Loucy (cell line): ENCODE data around the gene NUDCD2.

Experiments
- H2AFZ ChIP-seq: fragments of 200-600 bp; sonication (generic); 2 replicates; pipeline ENCODE4 v1.6.0; 2016; ENCODE audit warnings: antibody characterized with exemption, mild to moderate bottlenecking, low read length, moderate library complexity
- H3F3A ChIP-seq: fragments of 200-600 bp; 2 replicates; pipeline ENCODE4 v1.6.0; 2016; ENCODE audit warnings: antibody characterized with exemption, low read depth, mild to moderate bottlenecking
- H3K27me3 ChIP-seq: fragments of 200-600 bp; sonication (generic); 2 replicates; pipeline ENCODE4 v1.6.1; 2014; ENCODE audit warnings: low read length, mild to moderate bottlenecking; ENCODE audit not compliant: insufficient read depth, poor library complexity, severe bottlenecking
- H3K36me3 ChIP-seq: fragments of 200-600 bp; sonication (generic); 2 replicates; pipeline ENCODE4 v1.6.1; 2016; ENCODE audit warnings: low read length; ENCODE audit not compliant: insufficient read depth
- H3K4me1 ChIP-seq: fragments of 200-600 bp; sonication (generic); 2 replicates; pipeline ENCODE4 v1.5.1; 2014; ENCODE audit warnings: low read length, mild to moderate bottlenecking; ENCODE audit not compliant: insufficient read depth, poor library complexity, severe bottlenecking
- H3K4me2 ChIP-seq: fragments of 200-600 bp; sonication (generic); 2 replicates; pipeline ENCODE4 v1.6.0; 2014; ENCODE audit warnings: antibody characterized with exemption, low read length, low read depth, mild to moderate bottlenecking; ENCODE audit not compliant: poor library complexity, severe bottlenecking
- H3K4me3 ChIP-seq: fragments of 200-600 bp; sonication (generic); 2 replicates; pipeline ENCODE4 v1.5.1; 2014; ENCODE audit warnings: low read length, mild to moderate bottlenecking, mixed read lengths; ENCODE audit not compliant: poor library complexity, severe bottlenecking
- H3K79me2 ChIP-seq: fragments of 200-600 bp; sonication (generic); 2 replicates; pipeline ENCODE4 v1.6.1; 2014; ENCODE audit warnings: low read length; ENCODE audit not compliant: insufficient read depth
- H3K9ac ChIP-seq: fragments of 200-600 bp; sonication (generic); 2 replicates; pipeline ENCODE4 v1.6.0; 2014; ENCODE audit warnings: mild to moderate bottlenecking, low read depth, low read length, moderate library complexity; ENCODE audit not compliant: poor library complexity, severe bottlenecking
- H3K9me2 ChIP-seq: fragments of 200-600 bp; sonication (generic); replicated peaks from 2 replicates; pipeline ENCODE4 v1.6.1; 2016; ENCODE audit warnings: low read depth, low read length, mixed read lengths
- H3K9me3 ChIP-seq: fragments of 200-600 bp; sonication (generic); 2 replicates; pipeline ENCODE4 v1.6.1; 2014; ENCODE audit warnings: mild to moderate bottlenecking, antibody characterized with exemption, low read length, low read depth; ENCODE audit not compliant: insufficient read depth
- H4K20me1 ChIP-seq: fragments of 200-600 bp; sonication (generic); 2 replicates; pipeline ENCODE4 v1.6.0; 2014; ENCODE audit warnings: antibody characterized with exemption, low read length, mild to moderate bottlenecking; ENCODE audit not compliant: insufficient read depth, poor library complexity, severe bottlenecking
- EZH2phosphoT487 ChIP-seq: fragments of 200-600 bp; IDR thresholded peaks from 2 replicates; pipeline ENCODE4 v1.6.1; 2018; ENCODE audit warnings: antibody characterized with exemption, mild to moderate bottlenecking, moderate library complexity, borderline replicate concordance
- TF ChIP-seq, protein P1 (sequence below): fragments of 200-600 bp; sonication (generic); conservative IDR thresholded peaks from 2 replicates; pipeline ENCODE4 v1.5.1; 2014; ENCODE audit warnings: mild to moderate bottlenecking, antibody characterized with exemption, low read length

The NUDCD2 gene

DNA sequence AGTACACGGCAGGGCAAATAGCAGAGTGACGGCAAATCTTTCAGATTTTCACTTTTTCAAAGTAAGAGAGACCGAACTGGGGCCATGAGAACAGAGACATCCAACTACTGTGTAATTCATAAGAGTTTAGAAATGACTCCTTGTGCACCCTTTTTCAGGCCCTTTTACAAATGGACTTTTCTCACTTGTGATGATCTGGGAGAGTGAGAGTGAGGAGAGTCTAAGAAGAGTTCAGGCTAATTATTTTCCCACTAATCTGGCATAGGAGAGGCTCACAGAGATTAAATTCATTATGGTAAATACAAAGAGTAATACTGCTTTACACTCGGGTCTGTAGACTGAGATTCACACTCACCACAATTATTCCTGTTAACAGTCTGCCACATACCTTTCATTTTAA is 23.4 kb downstream of the NUDCD2 start:
- Histone ChIP-seq H4K20me1 (peaks cover 19% of the 10 kb centered on the region), H2AFZ (peak overlapping the region; percentile 41; the same call in 1 of the 2 replicates), H3K9me2 (no peaks in the 10 kb centered on the region), H3K36me3 (no peaks in the 10 kb centered on the region), H3K4me2 (peak overlapping the region; percentile 85), H3K79me2 (peaks cover 39% of the 10 kb centered on the region), H3K9ac (peak overlapping the region; percentile 76), H3K9me3 (no peaks in the 10 kb centered on the region), H3K27me3 (no peaks in the 10 kb centered on the region), H3K4me3 (peak overlapping the region; percentile 81), H3K4me1 (peaks cover 22% of the 10 kb centered on the region), H3F3A (no peaks in the 10 kb centered on the region)
- TF ChIP-seq, protein P1, sequence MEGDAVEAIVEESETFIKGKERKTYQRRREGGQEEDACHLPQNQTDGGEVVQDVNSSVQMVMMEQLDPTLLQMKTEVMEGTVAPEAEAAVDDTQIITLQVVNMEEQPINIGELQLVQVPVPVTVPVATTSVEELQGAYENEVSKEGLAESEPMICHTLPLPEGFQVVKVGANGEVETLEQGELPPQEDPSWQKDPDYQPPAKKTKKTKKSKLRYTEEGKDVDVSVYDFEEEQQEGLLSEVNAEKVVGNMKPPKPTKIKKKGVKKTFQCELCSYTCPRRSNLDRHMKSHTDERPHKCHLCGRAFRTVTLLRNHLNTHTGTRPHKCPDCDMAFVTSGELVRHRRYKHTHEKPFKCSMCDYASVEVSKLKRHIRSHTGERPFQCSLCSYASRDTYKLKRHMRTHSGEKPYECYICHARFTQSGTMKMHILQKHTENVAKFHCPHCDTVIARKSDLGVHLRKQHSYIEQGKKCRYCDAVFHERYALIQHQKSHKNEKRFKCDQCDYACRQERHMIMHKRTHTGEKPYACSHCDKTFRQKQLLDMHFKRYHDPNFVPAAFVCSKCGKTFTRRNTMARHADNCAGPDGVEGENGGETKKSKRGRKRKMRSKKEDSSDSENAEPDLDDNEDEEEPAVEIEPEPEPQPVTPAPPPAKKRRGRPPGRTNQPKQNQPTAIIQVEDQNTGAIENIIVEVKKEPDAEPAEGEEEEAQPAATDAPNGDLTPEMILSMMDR: no peak
- no peak for TF ChIP-seq EZH2phosphoT487

GRCh38 chr5:163434401-163434866 is 25.5 kb downstream of the NUDCD2 start:
- Histone ChIP-seq H3F3A (no peaks in the 10 kb centered on the region), H4K20me1 (peaks cover 2% of the 10 kb centered on the region), H3K4me3 (no peak overlapping the region), H3K9ac (no peak overlapping the region), H3K4me2 (no peak overlapping the region), H3K79me2 (peaks cover 20% of the 10 kb centered on the region), H3K27me3 (no peaks in the 10 kb centered on the region), H2AFZ (no peak overlapping the region), H3K9me3 (no peaks in the 10 kb centered on the region), H3K4me1 (peaks cover 12% of the 10 kb centered on the region), H3K36me3 (no peaks in the 10 kb centered on the region), H3K9me2 (no peaks in the 10 kb centered on the region)
- no peak for TF ChIP-seq EZH2phosphoT487
- TF ChIP-seq, protein P1: no peak

DNA sequence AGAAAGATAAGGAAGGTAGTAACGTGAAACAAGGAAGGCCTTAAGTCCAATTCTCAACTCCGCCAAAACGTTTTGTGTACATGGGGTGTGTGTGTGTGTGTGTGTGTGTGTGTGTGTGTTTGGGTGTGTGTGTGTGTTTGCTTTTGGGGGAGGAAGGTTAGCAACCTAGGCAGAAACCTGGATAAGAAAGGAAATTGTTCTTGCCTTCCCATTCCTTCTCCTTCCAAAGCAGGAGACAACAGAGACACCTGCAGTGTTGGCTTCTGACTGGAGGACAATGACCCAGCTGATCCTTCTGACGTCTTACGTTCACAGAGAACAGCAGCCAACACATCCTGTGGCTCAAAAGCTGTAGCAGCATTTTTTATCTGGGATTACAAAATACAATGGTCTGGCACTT is 26.6 kb downstream of the NUDCD2 start:
- TF ChIP-seq EZH2phosphoT487: no peak
- TF ChIP-seq, protein P1: no peak
- H3K9me3 ChIP-seq: no peaks in the 10 kb centered on the region
- no peaks in the 10 kb centered on the region for H3K27me3 ChIP-seq
- H4K20me1 ChIP-seq: no peaks in the 10 kb centered on the region
- no peaks in the 10 kb centered on the region for H3K9me2 ChIP-seq
- H3K79me2 ChIP-seq: peaks cover 9% of the 10 kb centered on the region
- H3K4me1 ChIP-seq: peaks cover 10% of the 10 kb centered on the region
- H3K9ac ChIP-seq: no peak overlapping the region
- no peaks in the 10 kb centered on the region for H3F3A ChIP-seq
- no peak overlapping the region for H2AFZ ChIP-seq
- H3K4me2 ChIP-seq: no peak overlapping the region
- no peak overlapping the region for H3K4me3 ChIP-seq
- H3K36me3 ChIP-seq: no peaks in the 10 kb centered on the region
